Tibial nerve (tissue), 3 donors: ENCODE measurements around the gene STAT1.

Experiments used
- CTCF ChIP-seq, 5 experiments: fragments of 200-600 bp in 3 of 5; fragments of 450-650 bp in 2 of 5; sonication (generic) in 3 of 5; IDR thresholded peaks; one replicate each; pipeline ENCODE4 v1.5.1; 2016 to 2019; ENCODE audit warnings: antibody characterized with exemption in 5 of 5, mild to moderate bottlenecking in 3 of 5, moderate library complexity in 2 of 5
- POLR2A ChIP-seq, 2 donors: fragments of 450-650 bp; IDR thresholded peaks; one replicate each; pipeline ENCODE4 v1.6.1; 2017; ENCODE audit warnings: antibody characterized with exemption in 2 of 2, mild to moderate bottlenecking in 2 of 2, moderate library complexity in 2 of 2

DNA sequence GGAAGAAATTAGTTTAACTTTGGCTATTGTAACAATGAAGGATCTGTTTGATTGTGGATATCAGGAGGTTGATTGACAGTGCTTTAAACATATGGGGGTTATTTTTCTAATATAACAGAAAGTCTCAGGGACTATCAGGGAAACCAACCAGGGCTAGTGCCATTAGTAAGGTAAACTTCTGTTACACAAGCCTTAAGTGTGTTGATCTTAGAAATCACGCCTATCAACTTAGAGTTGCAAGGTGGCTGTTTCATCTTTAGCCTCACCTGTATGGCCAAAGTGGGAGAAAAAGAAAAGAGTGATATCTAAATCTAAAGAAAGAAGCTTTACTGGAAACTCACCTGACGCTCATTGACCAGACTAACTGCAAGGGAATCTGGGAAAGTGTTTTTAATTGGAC, 71.3 kb downstream of the STAT1 start:
- no peak for TF ChIP-seq POLR2A (IDR thresholded peaks at IDR 0.05)
- TF ChIP-seq CTCF (IDR thresholded peaks at IDR 0.05): no peak
